OCI-LY7 (cell line): ENCODE data around the gene C5orf47. TPM values are rescaled to one million over a fixed set of nuclear protein-coding genes. Genes with fewer than 3 reads are reported as not detected.

Source experiments
- BruUV-seq: library from RNA; stranded (reverse); fragments of 400-500 nt; replicated peaks from 2 replicates; lab custom pipeline; 2021; lab: Mats Ljungman, UMichigan
- CTCF ChIA-PET: fragments of 300-600 bp; sonication (Branson Sonifier 250); formaldehyde crosslinking; loops from one replicate; lab custom pipeline; 2022; ENCODE audit warnings: antibody characterized with exemption; ENCODE audit not compliant: unreplicated experiment; lab: Charles Lee
- POLR2A ChIA-PET: fragments of 300-600 bp; sonication (Branson Sonifier 250); formaldehyde crosslinking; loops from one replicate; lab custom pipeline; 2022; ENCODE audit warnings: antibody characterized with exemption; lab: Charles Lee
- DNase-seq: peaks from one replicate; pipeline ENCODE4 v3.0.0-alpha.2; 2015; ENCODE audit warnings: low spot score
- H2AFZ ChIP-seq: fragments of 200-600 bp; sonication (generic), shearing (Covaris generic); 2 replicates; pipeline ENCODE4 v1.6.1; 2014; ENCODE audit warnings: mild to moderate bottlenecking, antibody characterized with exemption, low read length, moderate library complexity
- H3K27ac ChIP-seq: fragments of 200-600 bp; sonication (generic); 2 replicates; pipeline ENCODE4 v1.5.1; 2014; ENCODE audit warnings: mixed run types, low read depth, mild to moderate bottlenecking, moderate library complexity, low read length, inconsistent platforms; ENCODE audit not compliant: poor library complexity, severe bottlenecking
- H3K36me3 ChIP-seq: fragments of 200-600 bp; sonication (generic); 2 replicates; pipeline ENCODE4 v1.6.1; 2014; ENCODE audit warnings: mild to moderate bottlenecking, antibody characterized with exemption, low read length, moderate library complexity, mixed read lengths; ENCODE audit not compliant: insufficient read depth
- H3K4me1 ChIP-seq: fragments of 200-600 bp; sonication (generic); 2 replicates; pipeline ENCODE4 v1.5.1; 2014; ENCODE audit warnings: mild to moderate bottlenecking, low read length; ENCODE audit not compliant: insufficient read depth, poor library complexity, severe bottlenecking
- H3K4me2 ChIP-seq: fragments of 200-600 bp; sonication (generic); 2 replicates; pipeline ENCODE4 v1.6.1; 2014; ENCODE audit warnings: mild to moderate bottlenecking, low read length
- H3K4me3 ChIP-seq: fragments of 200-600 bp; sonication (generic); 2 replicates; pipeline ENCODE4 v1.5.1; 2014; ENCODE audit warnings: mild to moderate bottlenecking, low read depth, low read length; ENCODE audit not compliant: poor library complexity, severe bottlenecking
- H3K79me2 ChIP-seq: fragments of 200-600 bp; sonication (generic); 2 replicates; pipeline ENCODE4 v1.6.1; 2016; ENCODE audit warnings: low read depth, mild to moderate bottlenecking, low read length, moderate library complexity, mixed read lengths; ENCODE audit not compliant: insufficient read depth
- H3K9me2 ChIP-seq: fragments of 200-600 bp; sonication (generic); 2 replicates; pipeline ENCODE4 v1.6.1; 2016; ENCODE audit warnings: mild to moderate bottlenecking, low read length, mixed read lengths; ENCODE audit not compliant: insufficient read depth
- H3K9me3 ChIP-seq: fragments of 200-600 bp; sonication (generic); 2 replicates; pipeline ENCODE4 v1.6.1; 2014; ENCODE audit warnings: mild to moderate bottlenecking, mixed run types, low read length, mixed read lengths
- H4K20me1 ChIP-seq: fragments of 200-600 bp; sonication (generic); 2 replicates; pipeline ENCODE4 v1.6.1; 2014; ENCODE audit warnings: mild to moderate bottlenecking, antibody characterized with exemption, low read length, moderate library complexity, mixed read lengths; ENCODE audit not compliant: insufficient read depth
- EZH2phosphoT487 ChIP-seq: fragments of 200-600 bp; sonication (generic); IDR thresholded peaks from 2 replicates; pipeline ENCODE4 v1.6.1; 2018; ENCODE audit warnings: low read depth, borderline replicate concordance, mild to moderate bottlenecking, mixed run types, antibody characterized with exemption, low read length, moderate library complexity, mixed read lengths
- intact Hi-C: fragments of 100-400 bp; cut with micrococcal nuclease; formaldehyde crosslinking; loops from one replicate; pipeline ENCODE4 v1.10.0; 2022; ENCODE audit not compliant: unreplicated experiment
- total RNA-seq, 2 experiments: library from RNA; depleted of rRNA in 1 of 2; stranded (reverse); fragments of >200 nt in 1 of 2; shearing (Covaris generic) in 1 of 2; gene quantifications; 2 replicates each; pipeline ENCODE4 v1.2.3, GENCODE V29; 2014 to 2022
- TF ChIP-seq, protein P1 (sequence below): fragments of 200-600 bp; sonication (generic); conservative IDR thresholded peaks from 2 replicates; pipeline ENCODE4 v1.5.1; 2014; ENCODE audit warnings: mild to moderate bottlenecking, antibody characterized with exemption, low read length, moderate library complexity, mixed read lengths

The C5orf47 gene
- total RNA-seq, 2 experiments from 2014 or later: not detected

DNA sequence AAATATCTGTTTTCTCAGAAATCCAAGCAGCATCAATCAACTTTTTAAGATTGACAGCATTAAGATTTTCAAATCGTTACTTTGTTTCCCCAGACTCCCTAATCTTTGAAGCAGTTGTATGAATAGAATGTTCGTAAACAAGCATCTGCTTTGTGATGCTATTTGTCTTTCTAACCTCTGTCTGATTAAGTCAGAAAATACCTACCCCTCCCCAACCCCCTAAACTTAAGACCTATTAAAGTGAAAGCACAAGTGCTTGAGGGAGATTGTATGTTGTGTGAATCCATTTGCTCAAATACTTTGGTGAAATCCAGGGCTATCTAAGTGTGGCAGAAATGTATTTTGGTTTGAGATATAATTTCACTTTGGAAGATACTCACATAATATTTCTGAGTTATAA is 47.9 kb upstream of the C5orf47 start:
- Histone ChIP-seq H4K20me1 (no peaks in the 10 kb centered on the region), H3K4me1 (no peaks in the 10 kb centered on the region), H3K4me3 (no peak overlapping the region), H3K36me3 (peaks cover 23% of the 10 kb centered on the region), H3K9me3 (no peaks in the 10 kb centered on the region), H3K27ac (no peak overlapping the region), H2AFZ (no peak overlapping the region), H3K4me2 (no peak overlapping the region), H3K79me2 (peaks cover 6% of the 10 kb centered on the region; the same call in 1 of the 2 replicates), H3K9me2 (no peaks in the 10 kb centered on the region)
- ChIA-PET POLR2A (interaction anchor here (0.6 to 1.5 kb wide), 4 partner anchors 9 to 1917 kb away, joined by 3 to 8 read pairs (median 3); no protein-coding TSS in a partner anchor), CTCF (no interaction called here)
- intact Hi-C loops: no loop called here
- DNase-seq: no peak
- no peak for TF ChIP-seq EZH2phosphoT487
- BruUV-seq: no TSS peak

DNA sequence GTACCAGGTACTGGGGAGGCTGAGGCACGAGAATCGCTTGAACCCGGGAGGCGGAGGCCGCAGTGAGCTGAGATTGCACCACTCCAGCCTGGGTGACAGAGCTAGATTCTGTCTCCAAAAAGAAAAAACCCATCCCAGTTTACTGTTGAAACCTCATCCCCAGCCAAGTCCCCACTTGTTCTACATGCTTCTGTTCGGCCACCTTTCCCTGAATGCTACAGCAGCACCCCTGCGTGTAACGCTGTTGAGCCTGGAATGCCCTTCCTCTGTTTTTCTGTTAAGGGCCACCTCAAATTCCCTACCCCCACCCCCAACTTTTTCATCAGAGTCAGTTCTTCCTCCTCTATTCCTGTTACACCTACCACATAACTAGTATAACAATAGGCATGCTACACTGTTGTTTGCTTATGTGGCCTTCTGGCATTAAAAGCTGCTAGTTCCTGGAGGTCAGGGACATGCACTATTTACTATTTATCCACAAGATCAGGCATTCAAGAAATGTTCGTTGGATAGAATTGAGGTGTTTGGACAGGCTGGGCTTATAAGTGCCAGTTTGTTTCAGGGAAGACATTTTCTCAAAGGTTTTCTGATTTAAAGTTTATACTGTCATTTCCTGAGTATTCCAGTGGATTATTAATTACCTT is 47.1 kb upstream of the C5orf47 start:
- no peak overlapping the region for H3K27ac ChIP-seq
- CTCF ChIA-PET: no interaction called here
- no peaks in the 10 kb centered on the region for H3K9me2 ChIP-seq
- H4K20me1 ChIP-seq: no peaks in the 10 kb centered on the region
- intact Hi-C loops: no loop called here
- no peaks in the 10 kb centered on the region for H3K9me3 ChIP-seq
- no peak overlapping the region for H2AFZ ChIP-seq
- H3K4me2 ChIP-seq: no peak overlapping the region
- BruUV-seq: no TSS peak
- DNase-seq: no peak
- peaks cover 31% of the 10 kb centered on the region for H3K36me3 ChIP-seq
- peaks cover 6% of the 10 kb centered on the region; the same call in 1 of the 2 replicates for H3K79me2 ChIP-seq
- POLR2A ChIA-PET: interaction anchor here (0.6 to 1.8 kb wide), 7 partner anchors 10 to 1918 kb away, joined by 3 to 8 read pairs (median 3); no protein-coding TSS in a partner anchor
- no peaks in the 10 kb centered on the region for H3K4me1 ChIP-seq
- TF ChIP-seq, protein P1, sequence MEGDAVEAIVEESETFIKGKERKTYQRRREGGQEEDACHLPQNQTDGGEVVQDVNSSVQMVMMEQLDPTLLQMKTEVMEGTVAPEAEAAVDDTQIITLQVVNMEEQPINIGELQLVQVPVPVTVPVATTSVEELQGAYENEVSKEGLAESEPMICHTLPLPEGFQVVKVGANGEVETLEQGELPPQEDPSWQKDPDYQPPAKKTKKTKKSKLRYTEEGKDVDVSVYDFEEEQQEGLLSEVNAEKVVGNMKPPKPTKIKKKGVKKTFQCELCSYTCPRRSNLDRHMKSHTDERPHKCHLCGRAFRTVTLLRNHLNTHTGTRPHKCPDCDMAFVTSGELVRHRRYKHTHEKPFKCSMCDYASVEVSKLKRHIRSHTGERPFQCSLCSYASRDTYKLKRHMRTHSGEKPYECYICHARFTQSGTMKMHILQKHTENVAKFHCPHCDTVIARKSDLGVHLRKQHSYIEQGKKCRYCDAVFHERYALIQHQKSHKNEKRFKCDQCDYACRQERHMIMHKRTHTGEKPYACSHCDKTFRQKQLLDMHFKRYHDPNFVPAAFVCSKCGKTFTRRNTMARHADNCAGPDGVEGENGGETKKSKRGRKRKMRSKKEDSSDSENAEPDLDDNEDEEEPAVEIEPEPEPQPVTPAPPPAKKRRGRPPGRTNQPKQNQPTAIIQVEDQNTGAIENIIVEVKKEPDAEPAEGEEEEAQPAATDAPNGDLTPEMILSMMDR: no peak
- TF ChIP-seq EZH2phosphoT487: no peak
- H3K4me3 ChIP-seq: no peak overlapping the region

DNA sequence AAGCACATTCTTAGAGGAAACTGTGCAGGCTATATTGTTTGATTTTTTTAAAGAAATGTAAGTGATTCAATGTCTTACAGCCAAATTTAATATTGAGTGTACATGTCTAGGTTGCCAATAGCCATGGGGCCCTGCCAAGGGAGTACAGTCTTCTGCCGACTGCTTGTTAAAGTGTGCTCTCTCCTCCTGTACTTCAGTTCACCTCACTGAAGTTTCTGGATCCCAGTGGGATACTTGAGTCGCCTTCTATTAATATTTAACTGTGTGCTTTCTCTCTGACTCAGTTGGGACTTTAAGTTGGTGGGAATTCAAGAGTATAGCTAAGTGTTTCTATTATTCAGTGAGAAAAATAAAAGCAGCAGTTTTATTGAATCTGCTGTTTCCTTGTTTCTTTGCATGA is 44.5 kb upstream of the C5orf47 start:
- TF ChIP-seq EZH2phosphoT487: no peak
- TF ChIP-seq, protein P1: no peak
- Histone ChIP-seq H3K36me3 (peaks cover 54% of the 10 kb centered on the region), H3K9me3 (no peaks in the 10 kb centered on the region), H2AFZ (no peak overlapping the region), H4K20me1 (no peaks in the 10 kb centered on the region), H3K4me3 (no peak overlapping the region), H3K4me1 (no peaks in the 10 kb centered on the region), H3K79me2 (peaks cover 6% of the 10 kb centered on the region; the same call in 1 of the 2 replicates), H3K9me2 (no peaks in the 10 kb centered on the region), H3K4me2 (no peak overlapping the region), H3K27ac (no peak overlapping the region)
- ChIA-PET POLR2A (interaction anchor here (0.7 to 0.9 kb wide), 3 partner anchors 9 to 40 kb away, joined by 4 to 5 read pairs (median 4); no protein-coding TSS in a partner anchor), CTCF (interaction anchor here (0.6 kb wide), 1 partner anchor 137 kb away, joined by 3 read pairs; no protein-coding TSS in a partner anchor)
- BruUV-seq: no TSS peak
- no peak for DNase-seq
- intact Hi-C loops: no loop called here
